ENCODE measurements around the gene TGFBR1.

Gene TGFBR1

GRCh38 chr9:99108131-99108530 is 3.2 kb downstream of the TGFBR1 start:
- DNase-seq = no peak

GRCh38 chr9:99109522-99109921 is 4.6 kb downstream of the TGFBR1 start:
- DNase-seq = no peak

- no peak for DNase-seq
Measured at GRCh38 chr9:99112750-99113413, 8.0 kb downstream of the TGFBR1 start.

GRCh38 chr9:99113414-99114048 is 8.6 kb downstream of the TGFBR1 start:
- no peak for DNase-seq

- no peak for DNase-seq
Measured at GRCh38 chr9:99114049-99114440, 9.1 kb downstream of the TGFBR1 start.

GRCh38 chr9:99114846-99115500 is 10.1 kb downstream of the TGFBR1 start:
- no peak for DNase-seq

- no peak for DNase-seq
Measured at GRCh38 chr9:99116003-99116411, 11.1 kb downstream of the TGFBR1 start.

GRCh38 chr9:99118782-99119466 is 14.0 kb downstream of the TGFBR1 start:
- DNase-seq = peak; percentile 18

GRCh38 chr9:99119976-99120655 is 15.2 kb downstream of the TGFBR1 start:
- DNase-seq = no peak

- no peak for DNase-seq
Measured at GRCh38 chr9:99121604-99122003, 16.7 kb downstream of the TGFBR1 start.

- no peak for DNase-seq
Measured at GRCh38 chr9:99124534-99125255, 19.8 kb downstream of the TGFBR1 start.

- no peak for DNase-seq
Measured at GRCh38 chr9:99125446-99125845, 20.5 kb downstream of the TGFBR1 start.

- DNase-seq = no peak
Measured at GRCh38 chr9:99126312-99126711, 21.4 kb downstream of the TGFBR1 start.

GRCh38 chr9:99127356-99128132 is 22.6 kb downstream of the TGFBR1 start:
- DNase-seq = no peak

- no peak for DNase-seq
Measured at GRCh38 chr9:99128133-99128406, 23.2 kb downstream of the TGFBR1 start.

GRCh38 chr9:99129091-99129490 is 24.2 kb downstream of the TGFBR1 start:
- DNase-seq = no peak

- DNase-seq = no peak
Measured at GRCh38 chr9:99130069-99130468, 25.2 kb downstream of the TGFBR1 start.

GRCh38 chr9:99133145-99133544 is 28.2 kb downstream of the TGFBR1 start:
- no peak for DNase-seq

GRCh38 chr9:99134893-99135341 is 30.0 kb downstream of the TGFBR1 start:
- no peak for DNase-seq

- DNase-seq = no peak
Measured at GRCh38 chr9:99135456-99135855, 30.5 kb downstream of the TGFBR1 start.

GRCh38 chr9:99137225-99137624 is 32.3 kb downstream of the TGFBR1 start:
- DNase-seq = no peak

GRCh38 chr9:99137891-99138290 is 33.0 kb downstream of the TGFBR1 start:
- no peak for DNase-seq

All from stimulated activated CD4-positive, alpha-beta T cell treated with anti-CD3 and anti-CD28 coated beads, Interleukin-4, amount 100 ng/mL, for 1 hour (primary cell).